NCI-H1436 treated with DMSO at 0.1 percent for 48 hours (cell line): ENCODE data around the gene ATP6V1A.

Source experiments
- DNase-seq: peaks from one replicate; lab custom pipeline; 2025; lab: John Stamatoyannopoulos, UW

ATP6V1A gene

GRCh38 chr3:113747283-113748046 lies 630 bp downstream of the ATP6V1A start:
- DNase-seq, result no peak

GRCh38 chr3:113751141-113751540 lies 4.3 kb downstream of the ATP6V1A start:
- DNase-seq, result no peak

- DNase-seq, result no peak
These were observed 6.6 kb downstream of the ATP6V1A start for GRCh38 chr3:113753376-113753985.

GRCh38 chr3:113754494-113755159 lies 7.8 kb downstream of the ATP6V1A start:
- DNase-seq, result no peak

GRCh38 chr3:113758389-113759024 lies 11.7 kb downstream of the ATP6V1A start:
- DNase-seq, result no peak

GRCh38 chr3:113764698-113765097 lies 17.9 kb downstream of the ATP6V1A start:
- DNase-seq, result no peak

GRCh38 chr3:113769551-113769950 lies 22.7 kb downstream of the ATP6V1A start:
- no peak for DNase-seq

GRCh38 chr3:113771993-113772392 lies 25.2 kb downstream of the ATP6V1A start:
- DNase-seq, result no peak

- no peak for DNase-seq
These were observed 26.5 kb downstream of the ATP6V1A start for GRCh38 chr3:113773381-113773780.

GRCh38 chr3:113775516-113775915 lies 28.7 kb downstream of the ATP6V1A start:
- no peak for DNase-seq

- no peak for DNase-seq
These were observed 29.7 kb downstream of the ATP6V1A start for GRCh38 chr3:113776564-113776963.

GRCh38 chr3:113783463-113783862 lies 36.6 kb downstream of the ATP6V1A start:
- no peak for DNase-seq

GRCh38 chr3:113783980-113784379 lies 37.1 kb downstream of the ATP6V1A start:
- no peak for DNase-seq

GRCh38 chr3:113791381-113791780 lies 44.5 kb downstream of the ATP6V1A start:
- no peak for DNase-seq

GRCh38 chr3:113794526-113794925 lies 47.7 kb downstream of the ATP6V1A start:
- DNase-seq, result no peak

- no peak for DNase-seq
These were observed 48.9 kb downstream of the ATP6V1A start for GRCh38 chr3:113795693-113796092.

GRCh38 chr3:113802795-113803455 lies 56.1 kb downstream of the ATP6V1A start:
- DNase-seq, result no peak

- DNase-seq, result no peak
These were observed 57.8 kb downstream of the ATP6V1A start for GRCh38 chr3:113804661-113805060.

GRCh38 chr3:113805249-113805648 lies 58.4 kb downstream of the ATP6V1A start:
- no peak for DNase-seq

GRCh38 chr3:113812854-113813253 lies 66.0 kb downstream of the ATP6V1A start:
- DNase-seq, result no peak

GRCh38 chr3:113819866-113820265 lies 73.0 kb downstream of the ATP6V1A start:
- no peak for DNase-seq

- DNase-seq, result no peak
These were observed 78.3 kb downstream of the ATP6V1A start for GRCh38 chr3:113825090-113825489.
